Liver (tissue), 9 donors: ENCODE measurements around the gene WDR1. TPM values are rescaled to one million over a fixed set of nuclear protein-coding genes. Genes with fewer than 3 reads are reported as not detected.

Experiments
- DNase-seq: peaks from one replicate; pipeline ENCODE4 v3.0.0-alpha.2; 2017; ENCODE audit warnings: low spot score
- H3K27ac ChIP-seq, 2 donors: one replicate each; pipeline ENCODE4 v1.7.0; 2013; ENCODE audit warnings: inconsistent platforms in 2 of 2, low read length in 2 of 2, control low read depth in 1 of 2, low read depth in 1 of 2, mild to moderate bottlenecking in 1 of 2
- H3K27me3 ChIP-seq, 4 donors: one replicate each; pipeline versions ENCODE4 v1.6.1 to v1.7.0; 2013; ENCODE audit warnings: low read length in 3 of 4, inconsistent platforms in 1 of 4, mild to moderate bottlenecking in 1 of 4, moderate library complexity in 1 of 4; ENCODE audit not compliant: control insufficient read depth in 4 of 4, insufficient read depth in 4 of 4
- H3K36me3 ChIP-seq, 4 donors: one replicate each; pipeline versions ENCODE4 v1.6.1 to v1.7.0; 2013; ENCODE audit warnings: low read length in 3 of 4, mild to moderate bottlenecking in 3 of 4, low read depth in 1 of 4, moderate library complexity in 1 of 4; ENCODE audit not compliant: control insufficient read depth in 4 of 4, insufficient read depth in 3 of 4
- H3K4me1 ChIP-seq, 4 donors: one replicate each; pipeline versions ENCODE4 v1.6.1 to v1.7.0; 2013; ENCODE audit warnings: low read length in 3 of 4, mild to moderate bottlenecking in 3 of 4, moderate library complexity in 1 of 4; ENCODE audit not compliant: control insufficient read depth in 4 of 4, insufficient read depth in 4 of 4
- H3K4me3 ChIP-seq, 3 donors: one replicate each; pipeline versions ENCODE4 v1.6.1 to v1.7.0; 2013; ENCODE audit warnings: low read length in 3 of 3, control low read depth in 1 of 3, low read depth in 1 of 3, mild to moderate bottlenecking in 1 of 3
- H3K9ac ChIP-seq, 2 donors: one replicate each; pipeline ENCODE4 v1.7.0; 2013; ENCODE audit warnings: low read length in 2 of 2, mild to moderate bottlenecking in 2 of 2, moderate library complexity in 2 of 2, control low read depth in 1 of 2, low read depth in 1 of 2
- H3K9me3 ChIP-seq, 4 donors: one replicate each; pipeline versions ENCODE4 v1.6.1 to v1.7.0; 2013; ENCODE audit warnings: low read length in 3 of 4; ENCODE audit not compliant: control insufficient read depth in 4 of 4
- ATF3 ChIP-seq: IDR thresholded peaks from 2 replicates; pipeline ENCODE4 v1.6.1; 2016; ENCODE audit warnings: antibody characterized with exemption
- EGR1 ChIP-seq, 2 donors: IDR thresholded peaks; 2 replicates each; pipeline ENCODE4 v1.6.1; 2016 to 2018; ENCODE audit warnings: antibody characterized with exemption in 2 of 2, low read depth in 2 of 2
- FOXA1 ChIP-seq: IDR thresholded peaks from 2 replicates; pipeline ENCODE4 v1.6.1; 2016; ENCODE audit warnings: antibody characterized with exemption
- HNF4G ChIP-seq: IDR thresholded peaks from 2 replicates; pipeline ENCODE4 v1.6.1; 2016; ENCODE audit warnings: antibody characterized with exemption
- JUND ChIP-seq, 2 donors: IDR thresholded peaks; 2 replicates each; pipeline ENCODE4 v1.6.1; 2016; ENCODE audit warnings: antibody characterized with exemption in 2 of 2
- MAX ChIP-seq: IDR thresholded peaks from 2 replicates; pipeline ENCODE4 v1.6.1; 2016; ENCODE audit warnings: antibody characterized with exemption
- NR2F2 ChIP-seq: IDR thresholded peaks from 2 replicates; pipeline ENCODE4 v1.6.1; 2016; ENCODE audit warnings: antibody characterized with exemption
- RAD21 ChIP-seq, 2 donors: IDR thresholded peaks; 2 replicates each; pipeline ENCODE4 v1.6.1; 2016; ENCODE audit warnings: antibody characterized with exemption in 2 of 2, mild to moderate bottlenecking in 2 of 2
- REST ChIP-seq: IDR thresholded peaks from 2 replicates; pipeline ENCODE4 v1.6.1; 2016; ENCODE audit warnings: antibody characterized with exemption, mild to moderate bottlenecking
- RXRA ChIP-seq, 2 donors: IDR thresholded peaks; 2 replicates each; pipeline ENCODE4 v1.6.1; 2017 to 2018; ENCODE audit warnings: antibody characterized with exemption in 2 of 2, mild to moderate bottlenecking in 1 of 2
- TAF1 ChIP-seq: conservative IDR thresholded peaks from 2 replicates; pipeline ENCODE4 v1.6.1; 2016; ENCODE audit warnings: antibody characterized with exemption, mild to moderate bottlenecking
- ZBTB33 ChIP-seq: IDR thresholded peaks from 2 replicates; pipeline ENCODE4 v1.6.1; 2016; ENCODE audit warnings: antibody characterized with exemption
- WGBS: extraction: QIAGEN DNeasy Blood & Tissue Kit; methylation state at CpG from one replicate; pipeline ENCODE4 v1.1.7; 2013; 5-methylcytosine and 5-hydroxymethylcytosine counted together
- polyA plus RNA-seq, 2 donors: library from polyadenylated mRNA; stranded (reverse) in 1 of 2; unstranded in 1 of 2; fragments of 200-250 nt in 1 of 2; fragments of >200 nt in 1 of 2; fragmentation: Nextera tagmentation in 1 of 2; extraction: Ambion mirVana in 1 of 2; gene quantifications; one replicate each; pipeline versions ENCODE4 v1.2.1 to v1.2.3, GENCODE V29; 2013 to 2015
- total RNA-seq, 2 donors: library from RNA; depleted of rRNA; stranded (reverse); fragments of >200 nt; gene quantifications; one replicate each; pipeline ENCODE4 v1.2.3, GENCODE V29; 2014
- donor health status: healthy.
- donor health status: healthy.
- donor health status: healthy.
- donor health status: healthy.
- donor health status: healthy.

WDR1 gene
- total and polyA plus RNA-seq, 4 donors = 31.1 to 97.4 (median 65.7) TPM

- TF ChIP-seq MAX = no peak
- no peak for TF ChIP-seq TAF1
- no peak for TF ChIP-seq NR2F2
- no peak for TF ChIP-seq FOXA1
- no peak for TF ChIP-seq RAD21 (IDR thresholded peaks at IDR 0.05)
Measured at GRCh38 chr4:10082459-10083272, 33.9 kb downstream of the WDR1 start (continued).

- 97% methylated on average over 8 of the region's 8 CpGs for WGBS
- Histone ChIP-seq H3K27ac (no peak overlapping the region), H3K36me3 (peaks cover 43 to 94% (median 68%) of the 10 kb centered on the region in 4 donors), H3K9ac (no peak overlapping the region), H3K27me3 (no peaks in the 10 kb centered on the region), H3K9me3 (no peaks in the 10 kb centered on the region), H3K4me3 (no peak overlapping the region), H3K4me1 (peaks cover 0 to 9% (median 0%) of the 10 kb centered on the region in 4 donors)
- TF ChIP-seq RXRA (IDR thresholded peaks at IDR 0.05) = no peak
- no peak for TF ChIP-seq EGR1 (IDR thresholded peaks at IDR 0.05; ENCODE audit: low read depth in 2 of 2)
- TF ChIP-seq REST = no peak
- TF ChIP-seq ATF3 = no peak
- no peak for TF ChIP-seq JUND (IDR thresholded peaks at IDR 0.05)
- no peak for TF ChIP-seq ZBTB33
- no peak for TF ChIP-seq FOXA1
- no peak for DNase-seq
Measured at GRCh38 chr4:10082047-10082446, 34.6 kb downstream of the WDR1 start.

- Histone ChIP-seq H3K36me3 (peaks cover 40 to 95% (median 67%) of the 10 kb centered on the region in 4 donors), H3K27me3 (no peaks in the 10 kb centered on the region), H3K27ac (no peak overlapping the region), H3K4me3 (no peak overlapping the region), H3K9me3 (no peaks in the 10 kb centered on the region), H3K9ac (no peak overlapping the region), H3K4me1 (peaks cover 0 to 9% (median 0%) of the 10 kb centered on the region in 4 donors)
- TF ChIP-seq HNF4G (no peak), RAD21 (IDR thresholded peaks at IDR 0.05) (no peak), MAX (no peak), JUND (IDR thresholded peaks at IDR 0.05) (no peak)
- DNase-seq = no peak
- WGBS = 95% methylated on average over 12 of the region's 12 CpGs
Measured at GRCh38 chr4:10081218-10081606, 35.4 kb downstream of the WDR1 start.
